Body of pancreas (tissue), 4 donors: ENCODE results near the gene PACS2.

Source experiments
- POLR2A ChIP-seq, 3 donors: fragments of 450-650 bp; IDR thresholded peaks; one replicate each; pipeline ENCODE4 v1.6.1; 2016; ENCODE audit warnings: antibody characterized with exemption in 3 of 3, mild to moderate bottlenecking in 2 of 3
- TF ChIP-seq, protein P1 (sequence below), 7 experiments: fragments of 450-650 bp in 4 of 7; fragments of 200-600 bp in 3 of 7; sonication (generic) in 3 of 7; IDR thresholded peaks; one replicate each; pipeline ENCODE4 v1.5.1; 2016 to 2019; ENCODE audit warnings: antibody characterized with exemption in 7 of 7

DNA sequence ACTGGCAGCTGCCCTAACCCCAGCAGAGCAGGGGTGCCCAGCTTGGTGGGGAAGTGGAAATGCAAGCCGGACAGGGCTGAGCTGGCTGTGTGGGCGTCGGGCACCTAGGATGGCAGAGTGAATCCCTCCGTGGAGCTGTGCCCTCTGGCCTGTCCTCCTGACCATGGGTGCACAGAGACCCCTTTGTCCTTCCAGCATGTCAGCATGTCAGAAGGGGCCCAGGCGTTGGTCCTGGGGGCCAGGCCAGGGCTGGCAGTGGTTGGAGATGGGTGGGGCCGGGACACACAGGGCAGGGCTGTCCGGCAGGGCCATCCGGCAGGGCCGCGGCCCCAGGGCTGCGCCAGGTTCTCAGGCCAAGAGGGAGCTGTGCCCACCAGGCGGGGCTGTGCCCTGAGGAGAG, 75.0 kb downstream of the PACS2 start:
- TF ChIP-seq, protein P1, sequence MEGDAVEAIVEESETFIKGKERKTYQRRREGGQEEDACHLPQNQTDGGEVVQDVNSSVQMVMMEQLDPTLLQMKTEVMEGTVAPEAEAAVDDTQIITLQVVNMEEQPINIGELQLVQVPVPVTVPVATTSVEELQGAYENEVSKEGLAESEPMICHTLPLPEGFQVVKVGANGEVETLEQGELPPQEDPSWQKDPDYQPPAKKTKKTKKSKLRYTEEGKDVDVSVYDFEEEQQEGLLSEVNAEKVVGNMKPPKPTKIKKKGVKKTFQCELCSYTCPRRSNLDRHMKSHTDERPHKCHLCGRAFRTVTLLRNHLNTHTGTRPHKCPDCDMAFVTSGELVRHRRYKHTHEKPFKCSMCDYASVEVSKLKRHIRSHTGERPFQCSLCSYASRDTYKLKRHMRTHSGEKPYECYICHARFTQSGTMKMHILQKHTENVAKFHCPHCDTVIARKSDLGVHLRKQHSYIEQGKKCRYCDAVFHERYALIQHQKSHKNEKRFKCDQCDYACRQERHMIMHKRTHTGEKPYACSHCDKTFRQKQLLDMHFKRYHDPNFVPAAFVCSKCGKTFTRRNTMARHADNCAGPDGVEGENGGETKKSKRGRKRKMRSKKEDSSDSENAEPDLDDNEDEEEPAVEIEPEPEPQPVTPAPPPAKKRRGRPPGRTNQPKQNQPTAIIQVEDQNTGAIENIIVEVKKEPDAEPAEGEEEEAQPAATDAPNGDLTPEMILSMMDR (IDR thresholded peaks at IDR 0.05): peak in 1 of 7 experiments; percentile 7
- no peak for TF ChIP-seq POLR2A (IDR thresholded peaks at IDR 0.05)
